ENCODE data around the gene ARRB2.

- TF ChIP-seq CTCF (IDR thresholded peaks at IDR 0.05) (no peak), POLR2A (IDR thresholded peaks at IDR 0.05) (no peak)
These were observed 14.0 kb upstream of the ARRB2 start for GRCh38 chr17:4696437-4696805.
